T-helper 1 cell (primary cell): ENCODE results near the gene FIBP.
"Not testable (repeated sequence)": the region's sequence is repeated elsewhere in the genome, so short reads cannot be mapped to it uniquely, and the experiment has no call there.

Experiments
- DNase-seq, 5 donors: peaks; one replicate each; pipeline ENCODE4 v3.0.0-alpha.2; 2012 to 2020

The FIBP gene

GRCh38 chr11:65912845-65913244 lies 24.6 kb upstream of the FIBP start:
- DNase-seq, result no peak

GRCh38 chr11:65911682-65912568 lies 23.7 kb upstream of the FIBP start:
- DNase-seq, result no peak

GRCh38 chr11:65907878-65908277 lies 19.6 kb upstream of the FIBP start:
- DNase-seq, result no peak

- DNase-seq, result no peak
These were observed 18.3 kb upstream of the FIBP start for GRCh38 chr11:65906602-65907001.

GRCh38 chr11:65903715-65904114 lies 15.4 kb upstream of the FIBP start:
- DNase-seq, result no peak

- DNase-seq, result no peak
These were observed 14.8 kb upstream of the FIBP start for GRCh38 chr11:65903068-65903481.

GRCh38 chr11:65900899-65901180 lies 12.6 kb upstream of the FIBP start:
- no peak for DNase-seq

GRCh38 chr11:65900125-65900898 lies 12.0 kb upstream of the FIBP start, which contains the start of gene FOSL1:
Gene FOSL1, minus strand, starts transcription at chr11:65900388. Its CDS starts 49 bp downstream, at chr11:65900339.
- peak; percentile 93 to 96 (median 96) for DNase-seq

GRCh38 chr11:65899356-65900124 lies 11.3 kb upstream of the FIBP start:
- DNase-seq, result peak in 2 of 5 donors; percentile 51 to 69

- no peak for DNase-seq
These were observed 10.5 kb upstream of the FIBP start for GRCh38 chr11:65898656-65899355.

GRCh38 chr11:65897020-65897471 lies 8.8 kb upstream of the FIBP start:
- DNase-seq, result no peak

- no peak for DNase-seq
These were observed 8.0 kb upstream of the FIBP start for GRCh38 chr11:65896034-65896999.

GRCh38 chr11:65895482-65895981 lies 7.3 kb upstream of the FIBP start:
- no peak for DNase-seq

GRCh38 chr11:65894034-65894591 lies 5.8 kb upstream of the FIBP start:
- DNase-seq, result peak in 2 of 5 donors; percentile 34 to 62

GRCh38 chr11:65892661-65893317 lies 4.5 kb upstream of the FIBP start:
- no peak for DNase-seq

GRCh38 chr11:65892137-65892540 lies 3.9 kb upstream of the FIBP start:
- DNase-seq, result not testable (repeated sequence)

- DNase-seq, result no peak
These were observed 3.2 kb upstream of the FIBP start for GRCh38 chr11:65891219-65892136.

- peak; percentile 96 to 99 (median 98) for DNase-seq
These were observed 2.3 kb upstream of the FIBP start, which contains the start of gene CCDC85B for GRCh38 chr11:65890324-65891218. Gene CCDC85B, plus strand, starts transcription at chr11:65890673. Its CDS starts 111 bp downstream, at chr11:65890784.
